IPS-18c (cell line): ENCODE data around the gene ACTL6B.

ENCODE experiments used
- H3K4me3 ChIP-seq: 2 replicates; pipeline ENCODE4 v1.7.0; 2013; ENCODE audit warnings: low read depth, mild to moderate bottlenecking, low read length, moderate library complexity; ENCODE audit not compliant: insufficient read depth
- H3K9me3 ChIP-seq: one replicate; pipeline ENCODE4 v1.6.1; 2013; ENCODE audit warnings: mild to moderate bottlenecking, low read length, moderate library complexity; ENCODE audit not compliant: control insufficient read depth, insufficient read depth

Gene ACTL6B

DNA sequence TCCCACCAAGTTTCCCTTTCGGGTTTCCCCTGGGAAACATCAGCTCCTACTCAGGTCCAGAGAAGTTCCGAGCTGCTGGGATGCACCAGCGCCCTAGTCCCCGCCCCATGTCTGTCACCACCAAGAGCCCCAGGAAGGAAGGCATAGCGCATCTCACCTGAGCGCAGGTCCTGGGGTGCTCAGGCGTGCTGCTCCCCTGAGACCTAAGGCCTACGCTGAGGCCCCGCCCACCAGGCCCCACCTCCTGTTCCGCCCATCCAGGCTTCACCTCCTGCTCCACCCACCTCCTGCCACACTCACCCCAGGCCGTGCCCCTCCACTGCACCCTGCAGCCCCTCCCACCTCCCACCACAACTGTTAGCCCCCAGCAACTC is 13.7 kb downstream of the ACTL6B start:
- peak overlapping the region; percentile 20; the same call in 1 of the 2 replicates for H3K4me3 ChIP-seq
- H3K9me3 ChIP-seq = no peaks in the 10 kb centered on the region

DNA sequence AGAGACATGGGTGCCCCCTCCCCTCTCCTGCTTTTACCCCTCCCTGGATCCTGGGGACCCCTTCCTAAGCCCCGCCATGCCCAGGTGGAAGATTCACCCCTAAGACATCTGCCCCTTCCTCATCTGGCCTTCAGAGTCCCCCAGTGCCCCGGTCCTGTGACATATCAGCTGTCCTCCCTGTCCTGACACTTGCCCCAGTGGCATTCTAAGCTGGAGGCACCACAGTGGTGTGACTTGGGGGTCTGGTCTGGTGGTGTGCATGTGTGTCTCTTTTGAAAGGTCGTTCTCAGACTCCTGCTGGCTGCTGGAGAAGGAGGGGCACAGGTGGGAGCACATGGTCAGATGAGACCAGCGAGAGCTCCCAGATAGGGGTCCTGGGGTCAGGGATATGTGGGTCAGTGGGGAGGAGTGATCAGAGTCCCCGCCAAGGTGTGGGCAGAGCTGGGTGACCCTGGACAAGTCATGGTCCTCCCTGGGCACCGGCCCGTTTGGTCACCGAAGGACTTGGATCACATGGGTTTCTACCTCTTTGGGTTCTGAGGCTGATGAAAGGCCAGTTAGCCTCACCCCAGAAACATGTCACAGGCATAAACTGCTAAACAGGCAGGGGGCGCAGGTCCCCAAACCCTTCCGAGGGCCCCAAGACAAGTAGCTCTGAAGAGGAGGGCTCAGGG is 14.3 kb downstream of the ACTL6B start:
- Histone ChIP-seq H3K4me3 (no peak overlapping the region), H3K9me3 (no peaks in the 10 kb centered on the region)

DNA sequence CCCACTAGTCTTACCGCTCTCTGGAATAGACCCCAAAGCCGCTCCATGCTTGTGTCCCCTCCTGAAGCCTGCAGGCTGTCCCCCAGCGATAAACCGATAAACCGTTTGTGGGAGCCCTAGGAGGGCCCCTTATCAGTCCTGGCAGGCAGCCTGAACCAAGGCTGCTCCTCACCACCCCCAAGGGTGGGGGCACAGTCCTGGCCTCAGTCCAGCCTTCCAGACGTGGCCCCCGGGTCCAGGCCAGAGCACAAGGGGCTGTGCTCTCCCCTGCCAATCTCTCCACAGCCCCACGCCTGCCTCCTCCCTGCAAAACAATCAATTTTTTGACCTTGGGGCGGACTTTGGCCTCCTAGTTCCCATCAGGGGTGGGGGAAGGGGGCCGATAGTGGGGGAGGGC is 14.8 kb downstream of the ACTL6B start, which contains the start of gene TFR2:
Gene TFR2 (minus strand): TSS at position 90 of the 397 bp plus-strand sequence. CDS start 43 bp downstream, at position 47.
- Histone ChIP-seq H3K9me3 (no peaks in the 10 kb centered on the region), H3K4me3 (no peak within 1 kb of the TSS)

DNA sequence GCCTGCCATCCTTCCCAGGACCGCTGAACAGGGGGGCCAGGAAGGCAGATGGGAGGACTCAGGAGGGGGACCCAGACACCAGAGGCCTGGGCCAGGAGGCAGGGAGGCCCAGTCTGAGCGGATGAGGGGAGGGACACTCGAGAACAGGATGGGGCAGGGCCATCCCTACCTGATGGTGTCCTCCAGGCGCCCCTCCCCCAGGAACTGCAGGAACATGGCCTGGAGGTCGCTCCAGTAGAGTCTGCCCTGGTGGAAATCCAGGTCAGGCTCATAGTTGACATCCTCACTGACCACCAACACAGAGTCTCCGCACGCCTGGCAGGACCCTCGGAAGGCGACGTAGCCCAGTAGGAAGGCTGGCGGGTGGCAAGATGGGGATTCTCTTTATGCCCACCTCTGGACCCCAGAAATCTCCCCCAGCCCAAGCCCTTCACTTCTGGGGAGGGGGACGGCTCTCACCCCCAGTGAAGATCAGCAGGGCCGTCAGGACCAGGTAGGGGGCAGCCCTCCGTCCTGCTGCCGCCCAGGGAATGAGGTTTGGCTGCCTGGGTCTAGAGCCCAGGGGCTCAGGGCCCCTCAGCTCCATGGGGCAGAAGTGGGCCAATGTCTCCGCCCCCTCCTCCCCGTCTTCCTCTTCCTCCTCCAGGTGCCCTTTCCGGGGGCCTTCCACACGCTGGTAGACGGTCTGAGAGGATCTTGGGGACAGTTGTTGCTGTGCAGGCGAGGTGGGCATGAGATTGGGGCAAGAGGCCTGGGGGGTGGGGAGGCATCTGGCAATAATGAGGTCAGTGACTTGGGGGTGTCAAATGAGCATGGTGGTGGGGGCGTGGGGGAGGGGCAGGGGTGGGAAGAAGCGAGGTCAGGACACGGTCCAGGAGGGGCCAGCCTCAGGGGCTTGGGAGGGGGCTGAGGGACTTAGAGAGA is 15.5 kb downstream of the ACTL6B start:
- H3K9me3 ChIP-seq = no peaks in the 10 kb centered on the region
- H3K4me3 ChIP-seq = no peak overlapping the region

DNA sequence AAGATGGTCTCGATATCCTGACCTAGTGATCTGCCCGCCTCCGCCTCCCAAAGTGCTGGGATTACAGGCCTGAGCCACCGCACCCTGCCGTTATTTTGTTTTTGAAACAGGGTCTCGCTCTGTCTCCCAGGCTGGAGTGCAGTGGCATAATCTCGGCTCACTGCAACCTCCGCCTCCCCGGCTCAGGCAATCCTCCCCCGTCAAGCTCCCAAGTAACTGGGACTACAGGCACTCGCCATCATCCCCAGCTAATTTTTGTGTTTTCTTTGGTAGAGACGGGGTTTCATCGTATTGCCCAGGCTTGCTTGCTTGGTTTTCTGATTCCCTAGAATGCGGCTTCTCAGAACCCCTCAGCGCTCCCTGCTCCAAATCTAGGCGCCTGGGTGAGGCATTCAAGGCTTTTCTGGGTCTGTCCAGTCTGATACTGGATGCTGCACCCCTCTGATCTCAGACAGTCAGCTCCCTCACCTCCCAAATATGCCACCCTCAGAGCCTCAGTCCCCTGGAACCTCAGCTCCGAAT is 16.2 kb downstream of the ACTL6B start:
- no peaks in the 10 kb centered on the region for H3K9me3 ChIP-seq
- no peak overlapping the region for H3K4me3 ChIP-seq

DNA sequence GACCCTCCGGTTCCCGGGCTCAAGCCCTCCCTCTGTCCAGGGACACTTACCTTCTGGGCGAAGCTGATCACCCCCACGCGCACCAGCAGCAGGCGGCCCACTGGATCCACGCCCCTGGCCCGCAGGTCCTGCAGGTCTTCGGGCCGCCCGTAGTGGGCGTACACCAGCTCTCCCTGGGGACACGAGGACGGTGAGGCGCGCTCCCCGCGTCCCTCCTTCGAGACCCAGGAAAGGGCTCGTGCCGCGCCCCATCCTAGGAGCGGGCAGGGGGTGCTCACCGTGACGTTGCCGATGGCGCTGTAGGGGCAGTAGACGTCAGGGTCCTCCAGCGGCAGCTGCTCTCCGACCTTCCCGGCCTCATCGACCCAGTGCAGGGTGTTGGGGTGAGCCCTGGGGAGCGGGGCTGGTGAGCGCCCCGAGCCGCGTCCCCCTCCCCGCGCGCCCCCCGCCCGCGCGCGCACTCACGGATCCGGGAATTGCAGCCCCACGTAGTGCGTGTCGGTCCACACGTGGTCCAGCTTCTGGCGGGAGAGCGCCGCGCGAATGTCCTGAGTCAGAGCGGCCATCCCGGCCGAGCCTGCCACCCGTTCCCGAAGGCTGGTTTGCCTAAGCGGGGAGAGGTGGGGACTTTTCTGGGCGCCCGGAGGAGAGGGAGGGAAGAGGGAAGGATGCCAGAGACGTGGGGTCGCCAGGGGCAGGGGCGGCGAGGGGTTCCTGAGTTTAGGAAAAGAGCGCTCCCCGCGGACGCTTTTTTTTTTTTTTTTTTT is 23.1 kb downstream of the ACTL6B start:
- H3K4me3 ChIP-seq = peak overlapping the region; percentile 58
- no peaks in the 10 kb centered on the region for H3K9me3 ChIP-seq

DNA sequence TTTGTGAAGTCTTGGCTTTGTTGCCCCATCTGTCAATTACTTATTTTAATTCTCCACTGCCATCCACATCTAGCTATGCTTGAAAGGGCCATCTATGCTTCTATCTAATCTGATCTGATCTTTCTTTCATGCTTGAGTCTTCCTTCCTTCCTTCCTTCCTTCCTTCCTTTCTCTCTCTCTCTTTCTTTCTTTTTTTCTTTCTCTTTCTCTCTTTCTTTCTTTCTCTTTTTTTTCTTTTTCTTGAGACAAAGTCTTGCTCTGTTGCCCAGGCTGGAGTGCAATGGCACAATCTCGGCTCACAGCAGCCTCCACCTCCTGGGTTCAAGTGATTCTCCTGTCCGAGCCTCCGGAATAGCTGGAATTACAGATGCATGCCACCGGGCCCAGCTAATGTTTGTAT is 26.2 kb downstream of the ACTL6B start:
- Histone ChIP-seq H3K9me3 (no peaks in the 10 kb centered on the region), H3K4me3 (no peak overlapping the region)

DNA sequence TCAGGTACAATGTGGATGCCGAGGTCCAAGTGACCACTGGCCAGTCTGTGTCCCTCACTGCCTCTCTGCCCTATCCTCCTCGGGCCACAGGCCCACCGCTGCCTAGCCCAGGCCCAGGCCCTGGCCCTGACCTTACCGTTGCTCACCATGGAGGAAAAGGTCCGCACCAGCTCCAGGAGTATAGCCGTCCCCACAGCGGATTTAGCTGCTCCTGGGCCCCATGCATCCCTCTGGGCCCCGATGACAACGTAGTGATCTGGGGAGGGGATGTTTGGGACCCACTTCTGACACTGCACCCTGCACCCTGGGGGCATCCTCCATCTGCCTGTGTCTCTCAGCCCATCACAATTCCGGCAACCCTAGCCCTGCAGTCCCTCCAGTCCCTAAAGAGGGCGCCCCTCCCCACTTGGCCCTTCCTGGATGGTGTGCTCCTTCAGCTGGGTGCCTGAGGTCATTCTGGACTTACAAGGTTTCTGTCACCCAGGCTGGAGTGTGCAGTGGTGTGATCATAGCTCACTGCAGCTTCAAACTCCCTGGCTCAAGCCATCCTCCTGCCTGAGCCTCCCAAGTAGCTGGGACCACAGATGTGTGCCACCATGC is 27.0 kb downstream of the ACTL6B start:
- H3K4me3 ChIP-seq = no peak overlapping the region
- H3K9me3 ChIP-seq = no peaks in the 10 kb centered on the region

DNA sequence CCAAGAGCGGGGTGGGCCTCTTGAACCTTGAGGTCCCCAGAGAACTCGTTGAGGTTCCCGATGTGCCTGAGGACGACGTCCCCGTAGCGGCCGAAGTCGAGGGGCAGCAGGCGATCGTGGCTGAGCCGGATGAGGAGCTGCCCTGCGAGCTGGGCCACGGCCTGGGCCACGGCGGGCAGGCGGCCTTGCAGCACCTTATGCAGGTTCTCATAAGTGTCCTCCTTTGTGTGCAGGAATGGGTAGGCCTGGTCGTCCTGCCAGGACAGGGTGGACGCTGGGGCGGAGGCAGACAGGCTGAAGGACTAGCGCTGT is 29.1 kb downstream of the ACTL6B start:
- Histone ChIP-seq H3K4me3 (peak overlapping the region; percentile 43), H3K9me3 (no peaks in the 10 kb centered on the region)

DNA sequence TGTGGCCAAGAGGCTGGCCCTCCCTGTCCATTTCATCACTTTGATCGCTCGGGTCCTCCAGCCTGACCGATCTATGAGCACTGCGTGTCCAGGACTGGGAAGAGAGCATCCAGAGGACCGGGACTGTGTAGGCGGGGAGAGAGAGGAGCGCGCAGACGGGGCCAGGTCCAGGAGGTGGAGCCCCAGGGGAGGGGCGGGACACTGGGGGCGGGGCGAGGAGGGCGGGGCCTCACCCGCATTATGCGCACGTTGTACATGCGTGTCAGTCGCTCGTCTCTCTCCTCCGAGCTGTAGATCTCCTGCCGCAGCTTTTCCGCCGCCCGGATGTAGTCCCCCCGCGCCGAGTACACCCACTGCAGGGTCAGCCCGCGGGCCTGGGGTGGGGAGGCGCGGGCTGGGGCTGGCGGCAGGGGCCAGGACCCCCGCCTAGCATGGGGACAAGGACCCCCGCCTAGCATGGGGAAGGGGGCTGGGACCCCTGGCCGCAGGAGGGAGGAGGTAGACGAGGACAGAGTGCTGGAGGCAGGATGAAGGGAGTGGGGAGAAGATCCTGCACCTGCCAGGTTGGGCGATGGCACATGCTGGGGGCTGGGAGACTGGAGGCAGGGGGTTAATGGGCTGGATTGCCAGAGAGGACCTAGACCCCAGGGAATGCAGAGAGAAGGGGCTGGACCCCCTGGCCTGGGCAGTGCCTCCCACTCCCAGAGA is 29.6 kb downstream of the ACTL6B start:
- peak overlapping the region; percentile 46 for H3K4me3 ChIP-seq
- no peaks in the 10 kb centered on the region for H3K9me3 ChIP-seq

DNA sequence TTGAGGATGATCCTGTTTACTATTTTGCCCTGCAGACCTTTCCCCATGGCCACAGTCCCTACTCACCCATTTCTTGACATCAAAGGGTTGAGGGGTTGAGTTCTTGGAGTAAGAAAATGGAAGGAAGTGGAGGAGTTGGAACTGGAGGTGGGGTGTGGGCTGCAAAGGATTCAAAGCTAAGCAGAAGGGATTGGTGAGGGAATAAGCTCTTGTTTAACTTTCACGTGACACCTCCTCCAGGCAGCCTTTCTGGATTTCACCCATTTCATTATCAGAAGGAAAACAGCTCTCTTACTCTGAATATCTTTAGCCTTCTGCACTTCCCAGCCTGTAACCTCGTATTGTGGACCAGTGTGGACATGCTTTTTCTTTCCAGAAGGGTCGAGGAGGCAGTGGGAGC is 30.2 kb downstream of the ACTL6B start:
- H3K9me3 ChIP-seq = no peaks in the 10 kb centered on the region
- peak overlapping the region; percentile 46 for H3K4me3 ChIP-seq

DNA sequence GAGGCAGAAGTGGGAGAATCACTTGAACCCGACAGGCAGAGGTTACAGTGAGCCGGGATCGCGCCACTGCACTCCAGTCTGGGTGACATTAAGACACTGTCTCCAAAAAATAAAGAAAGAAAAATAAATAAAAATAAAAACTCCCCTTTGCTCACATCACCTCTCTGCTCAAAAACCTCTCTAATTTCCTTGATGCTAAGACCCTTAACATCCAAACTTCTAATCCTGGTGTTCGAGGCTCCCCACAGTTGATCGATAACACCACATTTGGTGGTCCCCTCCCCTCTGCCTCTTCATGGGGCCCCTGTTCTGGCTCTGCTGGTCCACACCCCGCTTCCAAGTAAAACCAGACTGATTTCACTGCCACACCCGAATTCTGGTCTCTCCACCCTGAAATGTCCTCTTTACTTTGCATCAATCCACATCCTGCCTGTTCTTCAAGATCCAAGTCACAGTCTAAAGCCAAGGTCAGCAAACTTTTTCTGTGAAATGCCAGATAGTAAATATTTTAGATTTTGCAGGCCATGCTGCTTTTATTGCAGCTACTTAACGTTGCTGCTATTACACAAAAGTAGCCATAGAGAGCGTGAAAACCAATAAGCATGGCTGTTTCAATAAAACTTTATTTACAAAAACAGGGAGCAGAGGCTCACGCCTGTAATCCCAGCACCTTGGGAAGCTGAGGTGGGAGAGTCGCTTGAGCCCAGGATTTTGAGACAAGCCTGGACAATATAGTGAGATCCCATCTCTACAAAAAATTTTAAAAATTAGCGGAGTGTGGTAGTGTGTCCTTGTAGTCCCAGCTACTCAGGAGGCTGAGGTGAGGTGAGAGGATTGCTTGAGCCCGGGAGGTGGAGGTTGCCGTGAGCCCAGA is 32.1 kb downstream of the ACTL6B start:
- Histone ChIP-seq H3K4me3 (no peak overlapping the region), H3K9me3 (no peaks in the 10 kb centered on the region)

DNA sequence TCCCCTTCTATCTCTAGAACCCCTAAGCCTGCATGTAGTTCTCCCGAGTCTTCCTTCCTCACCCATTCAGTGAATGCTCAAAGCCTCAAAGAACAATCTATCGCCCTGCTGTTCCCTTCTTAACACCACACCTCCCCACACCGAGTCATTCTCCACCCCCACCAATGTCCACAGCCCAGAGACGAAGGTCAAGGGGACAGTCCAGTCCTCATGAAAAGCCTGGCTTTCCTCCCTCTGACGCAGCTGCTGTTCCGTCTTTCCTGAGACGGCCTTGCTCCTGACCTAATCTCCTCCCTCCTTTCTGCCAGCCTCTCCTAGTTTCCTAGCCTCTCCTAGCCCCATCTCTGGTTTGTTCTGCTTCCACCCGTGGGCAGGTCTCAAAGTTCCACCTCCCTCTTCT is 34.7 kb downstream of the ACTL6B start:
- no peaks in the 10 kb centered on the region for H3K9me3 ChIP-seq

DNA sequence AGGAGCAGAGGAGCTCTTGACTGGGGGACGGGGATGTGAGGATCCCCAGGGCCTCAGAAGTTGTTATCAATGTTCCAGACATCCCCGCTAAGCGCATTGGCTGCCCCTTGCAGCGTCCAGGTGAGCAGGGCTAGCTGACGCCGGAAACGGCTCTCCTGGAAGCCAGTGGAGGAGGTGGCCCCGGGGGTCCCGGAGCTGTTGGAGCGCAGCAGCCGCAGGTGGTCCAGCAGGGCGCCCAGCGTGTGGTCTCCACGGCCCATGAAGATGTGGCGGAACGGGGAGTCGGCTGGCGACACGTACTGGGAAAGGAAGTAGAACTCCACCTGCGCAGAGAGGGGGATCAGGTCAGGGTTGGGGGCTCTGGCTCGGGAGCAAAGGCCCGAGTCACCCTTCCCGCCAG is 35.4 kb downstream of the ACTL6B start:
- Histone ChIP-seq H3K9me3 (no peaks in the 10 kb centered on the region), H3K4me3 (no peak overlapping the region)

More for the DNA sequence above, 34.7 kb downstream of the ACTL6B start:
- no peak overlapping the region for H3K4me3 ChIP-seq

DNA sequence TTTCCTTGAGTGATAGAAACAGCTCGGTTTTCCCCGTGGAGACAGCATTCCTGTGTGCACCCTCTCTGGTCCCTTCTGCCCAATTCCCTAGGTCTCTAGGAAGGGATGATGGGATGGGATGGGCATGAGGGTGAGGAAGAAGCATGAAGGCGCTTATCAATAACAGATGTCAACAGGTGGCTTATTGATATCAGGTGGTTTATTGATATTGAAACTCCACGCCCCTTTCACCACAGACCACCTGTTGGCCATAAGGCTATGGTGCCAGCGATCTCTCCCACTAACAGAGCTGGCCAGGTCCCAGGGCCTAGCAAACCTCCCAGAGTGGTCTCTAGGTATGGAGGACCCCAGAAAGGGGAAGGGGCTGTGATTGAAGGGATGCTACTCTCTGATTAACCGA is 36.0 kb downstream of the ACTL6B start:
- no peak overlapping the region for H3K4me3 ChIP-seq

DNA sequence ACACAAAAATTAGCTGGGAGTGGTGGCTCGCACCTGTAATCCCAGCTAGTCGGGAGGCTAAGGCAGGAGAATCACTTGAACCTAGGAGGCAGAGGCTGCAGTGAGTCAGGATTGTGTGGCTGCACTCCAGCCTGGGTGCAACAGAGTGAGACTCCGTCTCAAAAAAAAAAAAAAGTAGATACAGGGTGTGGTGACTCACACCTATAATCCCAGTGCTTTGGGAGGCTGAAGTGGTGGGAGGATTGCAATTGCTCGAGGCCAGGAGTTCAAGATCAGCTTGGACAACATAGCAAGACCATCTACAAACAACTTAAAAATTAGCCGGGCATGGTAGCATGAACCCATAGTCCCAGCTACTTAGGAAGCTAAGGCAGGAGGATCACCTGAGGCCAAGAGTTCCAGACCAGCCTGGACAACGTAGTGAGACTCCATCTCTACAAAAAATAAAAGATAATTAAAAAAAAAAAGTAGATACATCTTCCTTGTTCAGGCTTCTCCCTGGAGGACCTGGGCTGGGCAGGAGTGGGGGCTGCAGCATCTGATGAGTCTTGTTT is 41.9 kb downstream of the ACTL6B start:
- H3K9me3 ChIP-seq = no peaks in the 10 kb centered on the region
- no peak overlapping the region for H3K4me3 ChIP-seq

More for the DNA sequence above, 36.0 kb downstream of the ACTL6B start:
- H3K9me3 ChIP-seq = no peaks in the 10 kb centered on the region
